Measurements from ENCODE around the gene KIAA0040.

The KIAA0040 gene

DNA sequence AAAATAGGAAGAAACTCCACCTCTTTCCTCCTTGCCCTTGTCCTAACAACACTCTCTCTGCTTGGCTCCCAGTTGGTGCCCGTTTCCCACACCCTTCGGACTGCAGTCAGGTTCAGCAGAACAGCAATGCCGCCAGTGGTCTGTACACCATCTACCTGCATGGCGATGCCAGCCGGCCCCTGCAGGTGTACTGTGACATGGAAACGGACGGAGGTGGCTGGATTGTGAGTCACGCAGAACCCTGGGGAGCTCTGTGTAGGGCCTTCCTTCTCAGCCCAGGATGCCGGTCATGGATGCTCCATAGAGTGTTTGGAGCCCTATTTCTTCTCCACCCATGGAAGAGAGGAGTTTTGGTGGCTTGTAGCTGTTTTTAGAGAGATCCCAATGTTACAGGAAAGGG lies 64.1 kb downstream of the KIAA0040 start (continued):
- TF ChIP-seq, protein P1, sequence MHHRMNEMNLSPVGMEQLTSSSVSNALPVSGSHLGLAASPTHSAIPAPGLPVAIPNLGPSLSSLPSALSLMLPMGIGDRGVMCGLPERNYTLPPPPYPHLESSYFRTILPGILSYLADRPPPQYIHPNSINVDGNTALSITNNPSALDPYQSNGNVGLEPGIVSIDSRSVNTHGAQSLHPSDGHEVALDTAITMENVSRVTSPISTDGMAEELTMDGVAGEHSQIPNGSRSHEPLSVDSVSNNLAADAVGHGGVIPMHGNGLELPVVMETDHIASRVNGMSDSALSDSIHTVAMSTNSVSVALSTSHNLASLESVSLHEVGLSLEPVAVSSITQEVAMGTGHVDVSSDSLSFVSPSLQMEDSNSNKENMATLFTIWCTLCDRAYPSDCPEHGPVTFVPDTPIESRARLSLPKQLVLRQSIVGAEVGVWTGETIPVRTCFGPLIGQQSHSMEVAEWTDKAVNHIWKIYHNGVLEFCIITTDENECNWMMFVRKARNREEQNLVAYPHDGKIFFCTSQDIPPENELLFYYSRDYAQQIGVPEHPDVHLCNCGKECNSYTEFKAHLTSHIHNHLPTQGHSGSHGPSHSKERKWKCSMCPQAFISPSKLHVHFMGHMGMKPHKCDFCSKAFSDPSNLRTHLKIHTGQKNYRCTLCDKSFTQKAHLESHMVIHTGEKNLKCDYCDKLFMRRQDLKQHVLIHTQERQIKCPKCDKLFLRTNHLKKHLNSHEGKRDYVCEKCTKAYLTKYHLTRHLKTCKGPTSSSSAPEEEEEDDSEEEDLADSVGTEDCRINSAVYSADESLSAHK (tag by site-specific recombination; IDR thresholded peaks at IDR 0.05): no peak
- TF ChIP-seq ZNF302 (tag by site-specific recombination; IDR thresholded peaks at IDR 0.05; ENCODE audit: low read depth): no peak
- no peak for TF ChIP-seq SALL2 (tag by site-specific recombination; IDR thresholded peaks at IDR 0.05; ENCODE audit: borderline replicate concordance)
- TF ChIP-seq, protein P2, sequence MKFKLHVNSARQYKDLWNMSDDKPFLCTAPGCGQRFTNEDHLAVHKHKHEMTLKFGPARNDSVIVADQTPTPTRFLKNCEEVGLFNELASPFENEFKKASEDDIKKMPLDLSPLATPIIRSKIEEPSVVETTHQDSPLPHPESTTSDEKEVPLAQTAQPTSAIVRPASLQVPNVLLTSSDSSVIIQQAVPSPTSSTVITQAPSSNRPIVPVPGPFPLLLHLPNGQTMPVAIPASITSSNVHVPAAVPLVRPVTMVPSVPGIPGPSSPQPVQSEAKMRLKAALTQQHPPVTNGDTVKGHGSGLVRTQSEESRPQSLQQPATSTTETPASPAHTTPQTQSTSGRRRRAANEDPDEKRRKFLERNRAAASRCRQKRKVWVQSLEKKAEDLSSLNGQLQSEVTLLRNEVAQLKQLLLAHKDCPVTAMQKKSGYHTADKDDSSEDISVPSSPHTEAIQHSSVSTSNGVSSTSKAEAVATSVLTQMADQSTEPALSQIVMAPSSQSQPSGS (tag by site-specific recombination; IDR thresholded peaks at IDR 0.05; ENCODE audit: low read depth): no peak
- TF ChIP-seq, protein P3, sequence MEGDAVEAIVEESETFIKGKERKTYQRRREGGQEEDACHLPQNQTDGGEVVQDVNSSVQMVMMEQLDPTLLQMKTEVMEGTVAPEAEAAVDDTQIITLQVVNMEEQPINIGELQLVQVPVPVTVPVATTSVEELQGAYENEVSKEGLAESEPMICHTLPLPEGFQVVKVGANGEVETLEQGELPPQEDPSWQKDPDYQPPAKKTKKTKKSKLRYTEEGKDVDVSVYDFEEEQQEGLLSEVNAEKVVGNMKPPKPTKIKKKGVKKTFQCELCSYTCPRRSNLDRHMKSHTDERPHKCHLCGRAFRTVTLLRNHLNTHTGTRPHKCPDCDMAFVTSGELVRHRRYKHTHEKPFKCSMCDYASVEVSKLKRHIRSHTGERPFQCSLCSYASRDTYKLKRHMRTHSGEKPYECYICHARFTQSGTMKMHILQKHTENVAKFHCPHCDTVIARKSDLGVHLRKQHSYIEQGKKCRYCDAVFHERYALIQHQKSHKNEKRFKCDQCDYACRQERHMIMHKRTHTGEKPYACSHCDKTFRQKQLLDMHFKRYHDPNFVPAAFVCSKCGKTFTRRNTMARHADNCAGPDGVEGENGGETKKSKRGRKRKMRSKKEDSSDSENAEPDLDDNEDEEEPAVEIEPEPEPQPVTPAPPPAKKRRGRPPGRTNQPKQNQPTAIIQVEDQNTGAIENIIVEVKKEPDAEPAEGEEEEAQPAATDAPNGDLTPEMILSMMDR (tag by site-specific recombination; IDR thresholded peaks at IDR 0.05): no peak
- no peak for TF ChIP-seq ZNF121 (tag by site-specific recombination; IDR thresholded peaks at IDR 0.05)
- TF ChIP-seq, protein P4, sequence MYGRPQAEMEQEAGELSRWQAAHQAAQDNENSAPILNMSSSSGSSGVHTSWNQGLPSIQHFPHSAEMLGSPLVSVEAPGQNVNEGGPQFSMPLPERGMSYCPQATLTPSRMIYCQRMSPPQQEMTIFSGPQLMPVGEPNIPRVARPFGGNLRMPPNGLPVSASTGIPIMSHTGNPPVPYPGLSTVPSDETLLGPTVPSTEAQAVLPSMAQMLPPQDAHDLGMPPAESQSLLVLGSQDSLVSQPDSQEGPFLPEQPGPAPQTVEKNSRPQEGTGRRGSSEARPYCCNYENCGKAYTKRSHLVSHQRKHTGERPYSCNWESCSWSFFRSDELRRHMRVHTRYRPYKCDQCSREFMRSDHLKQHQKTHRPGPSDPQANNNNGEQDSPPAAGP (tag by site-specific recombination; IDR thresholded peaks at IDR 0.05): no peak
- TF ChIP-seq, protein P5, sequence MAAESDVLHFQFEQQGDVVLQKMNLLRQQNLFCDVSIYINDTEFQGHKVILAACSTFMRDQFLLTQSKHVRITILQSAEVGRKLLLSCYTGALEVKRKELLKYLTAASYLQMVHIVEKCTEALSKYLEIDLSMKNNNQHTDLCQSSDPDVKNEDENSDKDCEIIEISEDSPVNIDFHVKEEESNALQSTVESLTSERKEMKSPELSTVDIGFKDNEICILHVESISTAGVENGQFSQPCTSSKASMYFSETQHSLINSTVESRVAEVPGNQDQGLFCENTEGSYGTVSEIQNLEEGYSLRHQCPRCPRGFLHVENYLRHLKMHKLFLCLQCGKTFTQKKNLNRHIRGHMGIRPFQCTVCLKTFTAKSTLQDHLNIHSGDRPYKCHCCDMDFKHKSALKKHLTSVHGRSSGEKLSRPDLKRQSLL (tag by site-specific recombination; IDR thresholded peaks at IDR 0.05): no peak
- TF ChIP-seq, protein P6, sequence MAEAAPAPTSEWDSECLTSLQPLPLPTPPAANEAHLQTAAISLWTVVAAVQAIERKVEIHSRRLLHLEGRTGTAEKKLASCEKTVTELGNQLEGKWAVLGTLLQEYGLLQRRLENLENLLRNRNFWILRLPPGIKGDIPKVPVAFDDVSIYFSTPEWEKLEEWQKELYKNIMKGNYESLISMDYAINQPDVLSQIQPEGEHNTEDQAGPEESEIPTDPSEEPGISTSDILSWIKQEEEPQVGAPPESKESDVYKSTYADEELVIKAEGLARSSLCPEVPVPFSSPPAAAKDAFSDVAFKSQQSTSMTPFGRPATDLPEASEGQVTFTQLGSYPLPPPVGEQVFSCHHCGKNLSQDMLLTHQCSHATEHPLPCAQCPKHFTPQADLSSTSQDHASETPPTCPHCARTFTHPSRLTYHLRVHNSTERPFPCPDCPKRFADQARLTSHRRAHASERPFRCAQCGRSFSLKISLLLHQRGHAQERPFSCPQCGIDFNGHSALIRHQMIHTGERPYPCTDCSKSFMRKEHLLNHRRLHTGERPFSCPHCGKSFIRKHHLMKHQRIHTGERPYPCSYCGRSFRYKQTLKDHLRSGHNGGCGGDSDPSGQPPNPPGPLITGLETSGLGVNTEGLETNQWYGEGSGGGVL (tag by site-specific recombination; IDR thresholded peaks at IDR 0.05): no peak
- no peak for TF ChIP-seq ZNF132 (tag by site-specific recombination; IDR thresholded peaks at IDR 0.05; ENCODE audit: borderline replicate concordance)
- no peak for TF ChIP-seq ZNF530 (tag by site-specific recombination; IDR thresholded peaks at IDR 0.05; ENCODE audit: low read depth)

DNA sequence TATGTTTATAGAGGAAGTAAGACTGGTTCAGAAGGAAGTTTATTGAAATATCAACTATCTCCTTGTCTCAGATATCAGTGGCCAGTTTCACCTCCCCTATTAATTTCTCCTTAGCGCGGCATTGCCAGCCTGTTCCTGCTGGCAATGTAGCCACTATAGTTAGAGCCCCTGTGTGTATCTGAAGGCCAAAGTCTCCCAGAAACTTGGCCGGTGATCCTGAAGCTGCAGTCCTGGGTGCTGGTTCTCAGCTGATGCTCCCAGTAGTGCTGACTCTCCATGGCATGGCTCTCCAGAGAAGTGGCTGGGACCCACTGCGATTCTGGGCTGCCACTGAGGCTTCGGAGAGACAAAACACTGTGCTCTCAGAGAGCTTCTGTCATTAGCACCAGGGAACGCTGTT lies 65.0 kb downstream of the KIAA0040 start:
- Histone ChIP-seq H3K4me1 (ENCODE audit: control insufficient read depth, insufficient read depth, low read length) (no peaks in the 10 kb centered on the region), H3K27ac (ENCODE audit: extremely low read depth, low read depth, low read length) (no peak overlapping the region), H3K9me3 (ENCODE audit: control insufficient read depth, insufficient read depth, low read depth, low read length) (no peaks in the 10 kb centered on the region), H3K4me3 (ENCODE audit: low read depth, low read length) (no peak overlapping the region), H3K36me3 (ENCODE audit: control insufficient read depth in 2 of 2, insufficient read depth in 1 of 2, low read length in 2 of 2) (no peaks in the 10 kb centered on the region)
- ChIA-PET CTCF (interaction anchor here (3.9 to 4.5 kb wide), 2 partner anchors 19 to 99 kb away, joined by 30 to 43 read pairs; no protein-coding TSS in a partner anchor), POLR2A (no interaction called here)
- TF ChIP-seq TRIM28 (IDR thresholded peaks at IDR 0.05; ENCODE audit: borderline replicate concordance, low read length) (no peak), OVOL3 (tag by site-specific recombination; IDR thresholded peaks at IDR 0.05) (no peak), EGR2 (tag by site-specific recombination; IDR thresholded peaks at IDR 0.05; ENCODE audit: low read depth) (no peak), ZNF521 (tag by site-specific recombination; IDR thresholded peaks at IDR 0.05) (no peak)
